Bronchial epithelial cell (primary cell): ENCODE data around the gene PTPRCAP. TPM values are rescaled to one million over a fixed set of nuclear protein-coding genes. Genes with fewer than 3 reads are reported as not detected.
"Not testable (repeated sequence)": the region's sequence is repeated elsewhere in the genome, so short reads cannot be mapped to it uniquely, and the experiment has no call there.

Experiments used
- DNase-seq: peaks from one replicate; pipeline ENCODE4 v3.0.0-alpha.2; 2010; ENCODE audit warnings: low read depth
- FAIRE-seq: peaks from 2 replicates; lab custom pipeline; 2011; peaks lifted over from hg19 to GRCh38; lab: Jason Lieb, UNC
- H3K27me3 ChIP-seq: 2 replicates; pipeline ENCODE4 v1.5.1; 2011; ENCODE audit warnings: low read length; ENCODE audit not compliant: control insufficient read depth, insufficient read depth
- H3K36me3 ChIP-seq: 2 replicates; pipeline ENCODE4 v1.5.1; 2011; ENCODE audit warnings: low read length; ENCODE audit not compliant: control insufficient read depth, insufficient read depth
- H3K4me3 ChIP-seq: 2 replicates; pipeline ENCODE4 v1.5.1; 2011; ENCODE audit warnings: mild to moderate bottlenecking, low read depth, low read length, control low read depth
- total RNA-seq: library from RNA; depleted of rRNA; stranded (reverse); fragments of >200 nt; gene quantifications from 2 replicates; pipeline ENCODE4 v1.2.1, GENCODE V29; 2014
- TF ChIP-seq, protein P1 (sequence below): IDR thresholded peaks from 2 replicates; pipeline ENCODE4 v1.5.1; 2011; ENCODE audit warnings: mild to moderate bottlenecking, moderate library complexity, low read length, control low read depth, inconsistent platforms; ENCODE audit not compliant: insufficient read depth, severe bottlenecking

Gene PTPRCAP, protein sequence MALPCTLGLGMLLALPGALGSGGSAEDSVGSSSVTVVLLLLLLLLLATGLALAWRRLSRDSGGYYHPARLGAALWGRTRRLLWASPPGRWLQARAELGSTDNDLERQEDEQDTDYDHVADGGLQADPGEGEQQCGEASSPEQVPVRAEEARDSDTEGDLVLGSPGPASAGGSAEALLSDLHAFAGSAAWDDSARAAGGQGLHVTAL
- 0.26 and 0.51 TPM in 2 replicates for total RNA-seq

DNA sequence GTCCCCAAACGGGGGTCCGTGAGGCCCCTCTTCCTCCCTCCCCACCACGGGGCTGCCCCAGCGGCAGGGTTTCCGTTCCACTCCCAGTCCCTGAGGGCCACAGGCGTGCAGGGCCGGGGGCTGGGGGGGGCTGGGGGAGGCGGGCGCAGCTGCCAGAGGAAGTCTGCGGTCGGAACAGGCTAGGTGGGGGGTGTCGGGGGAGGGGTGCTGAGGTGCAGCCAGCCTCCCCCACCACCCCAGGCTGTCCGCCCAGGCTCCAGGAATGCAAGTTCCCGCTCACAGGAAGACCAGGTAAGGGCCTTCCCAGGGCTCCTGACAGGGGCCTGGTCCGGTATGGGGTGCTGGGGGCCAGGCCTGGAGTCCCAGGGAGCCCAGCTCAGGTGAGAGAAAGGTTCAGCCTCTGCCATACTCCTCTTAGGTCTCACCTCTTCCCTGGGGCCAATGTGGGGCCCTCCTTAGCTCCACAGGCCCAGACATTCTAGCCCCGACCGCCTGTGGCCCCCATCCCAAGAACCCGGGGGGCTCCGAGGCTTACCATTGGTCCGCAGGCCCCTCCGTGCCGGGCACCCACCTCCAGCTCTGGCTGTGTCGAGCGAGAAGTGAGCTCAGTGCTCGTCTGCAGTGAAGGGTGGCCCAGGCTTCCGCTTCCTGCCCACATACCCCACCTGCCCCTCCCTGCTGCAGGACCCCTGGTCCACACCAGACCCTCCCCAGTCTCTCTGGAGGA is at the start of gene PTPRCAP:
Gene PTPRCAP, minus strand, starts transcription at position 601 of the 727 bp plus-strand sequence. Its CDS starts 63 bp downstream, at position 538.
- TF ChIP-seq, protein P1, sequence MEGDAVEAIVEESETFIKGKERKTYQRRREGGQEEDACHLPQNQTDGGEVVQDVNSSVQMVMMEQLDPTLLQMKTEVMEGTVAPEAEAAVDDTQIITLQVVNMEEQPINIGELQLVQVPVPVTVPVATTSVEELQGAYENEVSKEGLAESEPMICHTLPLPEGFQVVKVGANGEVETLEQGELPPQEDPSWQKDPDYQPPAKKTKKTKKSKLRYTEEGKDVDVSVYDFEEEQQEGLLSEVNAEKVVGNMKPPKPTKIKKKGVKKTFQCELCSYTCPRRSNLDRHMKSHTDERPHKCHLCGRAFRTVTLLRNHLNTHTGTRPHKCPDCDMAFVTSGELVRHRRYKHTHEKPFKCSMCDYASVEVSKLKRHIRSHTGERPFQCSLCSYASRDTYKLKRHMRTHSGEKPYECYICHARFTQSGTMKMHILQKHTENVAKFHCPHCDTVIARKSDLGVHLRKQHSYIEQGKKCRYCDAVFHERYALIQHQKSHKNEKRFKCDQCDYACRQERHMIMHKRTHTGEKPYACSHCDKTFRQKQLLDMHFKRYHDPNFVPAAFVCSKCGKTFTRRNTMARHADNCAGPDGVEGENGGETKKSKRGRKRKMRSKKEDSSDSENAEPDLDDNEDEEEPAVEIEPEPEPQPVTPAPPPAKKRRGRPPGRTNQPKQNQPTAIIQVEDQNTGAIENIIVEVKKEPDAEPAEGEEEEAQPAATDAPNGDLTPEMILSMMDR, result no peak
- Histone ChIP-seq H3K27me3 (no peaks in the 10 kb centered on the region), H3K36me3 (peaks cover 40% of the 10 kb centered on the region), H3K4me3 (no peak within 1 kb of the TSS)
- DNase-seq (no peak), FAIRE-seq (no peak)

DNA sequence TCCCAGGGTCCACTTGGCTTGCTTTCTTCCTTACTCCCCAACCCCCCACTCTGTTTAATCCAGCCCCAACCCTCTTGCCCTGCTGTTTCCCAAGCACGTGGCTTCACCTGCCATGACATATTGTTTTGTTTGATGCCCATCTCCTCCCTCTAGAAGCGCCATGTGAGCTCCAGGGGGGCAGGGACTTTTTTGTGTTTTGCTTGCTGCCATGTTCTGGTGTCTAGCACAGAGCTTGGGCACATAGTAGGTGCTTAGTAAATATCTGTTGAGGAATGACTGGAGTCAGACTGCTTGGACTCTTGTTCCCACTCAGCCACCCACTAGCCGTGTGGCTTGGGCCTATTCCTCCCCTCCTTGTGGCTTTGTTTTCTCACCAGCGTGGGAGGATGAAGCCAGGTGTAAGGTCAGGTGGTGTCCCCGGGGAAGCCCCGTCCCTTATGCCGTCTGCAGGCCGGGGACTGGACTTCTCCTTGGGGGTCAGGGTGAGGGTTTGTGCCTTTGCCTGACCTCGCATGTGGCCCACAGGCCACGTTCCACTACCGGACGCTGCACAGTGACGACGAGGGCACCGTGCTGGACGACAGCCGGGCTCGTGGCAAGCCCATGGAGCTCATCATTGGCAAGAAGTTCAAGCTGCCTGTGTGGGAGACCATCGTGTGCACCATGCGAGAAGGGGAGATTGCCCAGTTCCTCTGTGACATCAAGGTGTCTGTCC is 49.2 kb upstream of the PTPRCAP start:
- TF ChIP-seq, protein P1, result no peak
- no peaks in the 10 kb centered on the region for H3K27me3 ChIP-seq
- no peak overlapping the region for H3K4me3 ChIP-seq
- FAIRE-seq (no peak), DNase-seq (no peak)
- H3K36me3 ChIP-seq, result peaks cover 4% of the 10 kb centered on the region

DNA sequence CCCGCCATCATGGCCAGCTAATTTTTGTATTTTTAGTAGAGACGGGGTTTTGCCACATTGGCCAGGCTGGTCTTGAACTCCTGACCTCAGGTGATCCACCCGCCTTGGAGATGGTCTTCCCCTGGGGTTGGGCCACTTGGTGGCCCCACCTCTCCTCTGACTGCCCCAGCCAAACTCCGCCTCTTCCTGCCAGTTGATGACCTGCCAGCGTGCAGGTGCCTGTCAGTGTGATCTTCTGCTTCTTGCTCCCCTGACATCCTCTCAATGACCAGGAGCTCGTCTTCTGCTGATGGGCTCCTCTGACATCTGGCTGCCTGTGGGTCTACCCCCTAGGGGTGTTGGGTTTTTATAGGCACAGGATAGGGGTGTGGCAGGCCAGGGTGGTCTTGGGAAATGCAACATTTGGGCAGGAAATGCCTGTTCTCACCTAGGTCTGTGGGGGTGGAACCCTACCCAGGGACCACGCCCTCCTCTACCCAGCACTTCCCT is 48.4 kb upstream of the PTPRCAP start:
- not testable (repeated sequence) for H3K36me3 ChIP-seq, FAIRE-seq, H3K4me3 ChIP-seq, DNase-seq, H3K27me3 ChIP-seq

DNA sequence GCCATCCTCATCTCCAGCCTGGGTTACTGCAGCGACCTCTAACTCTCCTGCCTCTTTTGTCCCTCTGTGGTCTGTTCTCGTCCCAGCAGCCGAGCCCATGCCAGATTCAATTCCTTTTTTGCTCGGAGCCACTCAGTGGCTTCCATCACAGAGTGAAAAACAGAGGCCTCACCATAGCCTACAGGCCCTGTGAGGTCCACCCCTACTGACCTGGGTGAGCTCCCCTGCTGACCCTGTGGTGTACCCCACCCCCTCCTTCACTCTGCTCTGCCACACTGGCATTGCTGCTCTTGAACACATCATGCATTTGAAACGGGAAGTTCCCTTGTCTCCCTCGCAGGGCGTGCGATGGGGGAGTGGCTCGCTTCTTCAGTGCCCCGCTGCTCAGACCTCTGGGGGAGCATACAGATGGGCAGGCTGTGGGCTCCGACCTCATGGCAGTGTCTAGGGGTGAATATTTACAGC is 47.4 kb upstream of the PTPRCAP start:
- DNase-seq, result no peak
- FAIRE-seq, result no peak
- TF ChIP-seq, protein P1, result no peak
- no peaks in the 10 kb centered on the region for H3K27me3 ChIP-seq
- H3K36me3 ChIP-seq, result no peaks in the 10 kb centered on the region
- H3K4me3 ChIP-seq, result no peak overlapping the region

DNA sequence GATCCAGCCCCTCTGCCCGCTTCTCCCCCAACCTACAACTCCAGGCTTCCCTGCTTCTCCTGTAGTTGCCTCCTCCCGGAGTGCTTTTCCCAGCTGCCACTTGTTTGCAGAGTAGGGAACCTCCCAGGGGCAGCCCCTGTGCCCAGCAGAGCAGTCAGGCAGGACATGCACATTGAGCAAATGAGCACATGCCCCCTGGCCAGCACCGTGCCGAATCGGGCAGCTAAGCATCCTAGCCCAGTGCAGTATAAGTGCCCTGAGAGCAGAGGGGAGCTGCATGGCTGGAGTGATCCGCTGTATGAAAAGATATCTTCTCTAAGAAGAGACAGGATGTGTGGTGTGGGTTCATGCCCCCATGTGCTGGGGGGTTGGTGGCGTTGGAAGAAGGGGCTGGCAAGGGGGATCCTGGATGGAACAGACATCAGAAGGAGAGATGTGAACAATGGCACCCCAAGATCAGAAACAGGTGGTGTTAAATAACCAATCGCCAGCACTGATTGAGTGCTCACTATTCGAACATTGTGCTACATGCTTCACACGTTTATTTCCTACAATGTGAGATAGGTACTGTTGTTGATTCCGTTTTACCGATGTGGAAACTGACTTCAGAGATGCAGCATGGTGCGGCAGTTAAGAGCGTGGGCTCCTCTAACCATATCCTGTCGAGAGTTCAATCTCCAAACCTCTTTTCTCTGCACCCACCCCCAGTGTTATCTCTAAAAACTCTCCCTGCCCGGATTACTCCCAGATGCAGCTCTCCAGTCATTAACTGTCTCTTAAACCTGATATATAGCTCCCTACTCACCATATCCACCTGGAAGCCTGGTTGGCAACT is 46.6 kb upstream of the PTPRCAP start:
- FAIRE-seq (no peak), DNase-seq (no peak)
- no peaks in the 10 kb centered on the region for H3K36me3 ChIP-seq
- H3K27me3 ChIP-seq, result no peaks in the 10 kb centered on the region
- TF ChIP-seq, protein P1, result no peak
- no peak overlapping the region for H3K4me3 ChIP-seq
